ENCODE data around the gene RPS17. TPM values are rescaled to one million over a fixed set of nuclear protein-coding genes. Genes with fewer than 3 reads are reported as not detected.

Gene RPS17
- total and polyA plus RNA-seq, 2 of the 4 experiments (the other 2 are of a cell fraction), result 2,617 to 4,201 TPM

GRCh38 chr15:82544431-82544830 is 4.2 kb upstream of the RPS17 start:
- dilution Hi-C loops (cut with HindIII; ENCODE audit: low sequenced_read_pairs, unreplicated experiment), result no loop called here
- no TSS peak for BruUV-seq (replicated peaks)
- TF ChIP-seq CEBPB (IDR thresholded peaks at IDR 0.05; ENCODE audit: low read depth, low read length), result no peak
- no peak for TF ChIP-seq CTCF (conservative IDR thresholded peaks at IDR 0.05; ENCODE audit: low read depth, low read length)
- TF ChIP-seq RAD21 (IDR thresholded peaks at IDR 0.05; ENCODE audit: low read length), result no peak
- TF ChIP-seq SMC3 (IDR thresholded peaks at IDR 0.05; ENCODE audit: low read depth, low read length), result no peak
- no peak for TF ChIP-seq ELK1 (IDR thresholded peaks at IDR 0.05; ENCODE audit: borderline replicate concordance, low read depth, low read length)
- H3K4me2 ChIP-seq (ENCODE audit: low read depth, low read length), result no peak overlapping the region
- DNase-seq (no peak), ATAC-seq (ENCODE audit: low read depth) (no peak)
- no peaks in the 10 kb centered on the region for H3K27me3 ChIP-seq (ENCODE audit: control insufficient read depth, insufficient read depth, low read length)
- CTCF ChIA-PET, result no interaction called here
- intact Hi-C loops (cut with micrococcal nuclease), result loop anchor here (10.0 kb wide), 1 partner anchor 160 kb away; the partner anchor contains the start of gene AP3B2
- peaks cover 7 to 12% of the 10 kb centered on the region in 2 experiments for H3K79me1 ChIP-seq (ENCODE audit: low read depth in 1 of 2, low read length in 2 of 2)
- H4K5ac ChIP-seq (ENCODE audit: low read depth, low read length), result no peak overlapping the region
- peaks cover 6% of the 10 kb centered on the region for H3K4me1 ChIP-seq (ENCODE audit: control insufficient read depth, insufficient read depth, low read length)
- no peak overlapping the region for H3K9ac ChIP-seq (ENCODE audit: low read depth, low read length)
- no peak overlapping the region for H3K27ac ChIP-seq (ENCODE audit: insufficient read depth, low read length)
- no peak overlapping the region for H2BK20ac ChIP-seq (ENCODE audit: low read depth, low read length)
- H3K36me3 ChIP-seq (ENCODE audit: control insufficient read depth, insufficient read depth, low read length), result no peaks in the 10 kb centered on the region
- no peaks in the 10 kb centered on the region; the same call in 1 of the 2 replicates for H3K9me1 ChIP-seq (ENCODE audit: insufficient read depth, low read length)
- no peak overlapping the region for H2BK5ac ChIP-seq (ENCODE audit: low read depth, low read length, poor library complexity, severe bottlenecking)
- no peak overlapping the region for H3K18ac ChIP-seq (ENCODE audit: low read depth, low read length)
- no peak overlapping the region for H3K23ac ChIP-seq (ENCODE audit: low read depth, low read length)
- POLR2A ChIA-PET (ENCODE audit: unreplicated experiment), result no interaction called here
- no peak overlapping the region for H4K91ac ChIP-seq (ENCODE audit: insufficient read depth, low read depth, low read length)
- WGBS, 2 experiments (ENCODE audit: extremely low coverage in 2 of 2, insufficient read length in 1 of 2), result 100% methylated on average over 1 of the region's 9 CpGs; no CpG with 5 or more reads in 1 of the 2 experiments
- no peak overlapping the region for H3K14ac ChIP-seq (replicated peaks; ENCODE audit: low read depth, low read length)
- H3K56ac ChIP-seq (ENCODE audit: extremely low read depth, insufficient read depth, low read length), result no peak overlapping the region
- H4K8ac ChIP-seq (ENCODE audit: low read depth in 2 of 2, low read length in 2 of 2), result no peak overlapping the region
- in situ Hi-C loops (cut with MboI; ENCODE audit: low sequenced_read_pairs), result no loop called here
- H2BK120ac ChIP-seq (ENCODE audit: low read depth, low read length), result no peak overlapping the region
- no peaks in the 10 kb centered on the region for H3K9me3 ChIP-seq (ENCODE audit: control insufficient read depth, insufficient read depth, low read length)
- peaks cover 8% of the 10 kb centered on the region for H4K20me1 ChIP-seq (ENCODE audit: insufficient read depth, low read length)
- H3K4ac ChIP-seq (ENCODE audit: low read depth, low read length), result no peak overlapping the region
- no peak overlapping the region for H2AK9ac ChIP-seq (replicated peaks; ENCODE audit: low read depth, low read length, poor library complexity)
- no peak overlapping the region for H2AK5ac ChIP-seq (ENCODE audit: low read depth, low read length)
- no peak overlapping the region for H2AFZ ChIP-seq (replicated peaks; ENCODE audit: low read length, poor library complexity)
- no peak overlapping the region for H3K4me3 ChIP-seq (ENCODE audit: insufficient read depth, low read depth, low read length)
- no peak overlapping the region for H2BK15ac ChIP-seq (ENCODE audit: low read depth, low read length)

Data from IMR-90 (cell line).